Adipose tissue (tissue), 3 donors: ENCODE results near the gene SERTAD4. TPM values are rescaled to one million over a fixed set of nuclear protein-coding genes. Genes with fewer than 3 reads are reported as not detected.

Experiments
- H3K27ac ChIP-seq: one replicate; pipeline ENCODE4 v1.5.1; 2013; ENCODE audit warnings: low read depth, low read length
- WGBS, 3 donors: extraction: QIAGEN DNeasy Blood & Tissue Kit; methylation state at CpG; one replicate each; pipeline ENCODE4 v1.1.7; 2013; 5-methylcytosine and 5-hydroxymethylcytosine counted together
- polyA plus RNA-seq, 3 donors: library from polyadenylated mRNA; stranded (reverse); fragments of 200-250 nt; gene quantifications; one replicate each; pipeline ENCODE4 v1.2.3, GENCODE V29; 2013
- donor health status: healthy with polysubstance abuse.
- donor health status: Bipolar disorder and iron deficiency.
- donor health status: healthy.

The SERTAD4 gene
- polyA plus RNA-seq, 3 donors = 0.12 to 1.3 (median 0.67) TPM

DNA sequence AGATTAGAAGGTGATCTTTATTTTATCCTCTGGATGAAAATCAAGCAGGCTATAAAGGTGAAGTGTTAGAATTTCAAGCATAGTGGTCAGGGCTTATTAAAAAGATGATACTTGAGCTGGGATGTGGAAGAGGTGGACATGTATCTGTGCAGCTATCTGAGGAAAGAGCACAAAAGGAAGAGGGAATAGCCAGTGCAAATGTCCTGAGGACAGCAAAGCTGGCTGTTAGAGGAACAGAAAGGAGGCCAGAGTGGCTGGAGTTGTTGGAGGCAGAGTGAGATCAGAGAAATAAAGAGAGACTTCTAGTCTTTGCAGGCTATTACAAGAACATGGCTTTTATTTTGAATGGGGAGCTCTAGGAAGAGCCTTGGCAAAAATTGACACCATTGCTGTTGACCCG, 4.4 kb upstream of the SERTAD4 start:
- 50 to 78% (median 68%) methylated on average over 1 of the region's 1 CpG for WGBS, 3 donors
- no peak overlapping the region for H3K27ac ChIP-seq

DNA sequence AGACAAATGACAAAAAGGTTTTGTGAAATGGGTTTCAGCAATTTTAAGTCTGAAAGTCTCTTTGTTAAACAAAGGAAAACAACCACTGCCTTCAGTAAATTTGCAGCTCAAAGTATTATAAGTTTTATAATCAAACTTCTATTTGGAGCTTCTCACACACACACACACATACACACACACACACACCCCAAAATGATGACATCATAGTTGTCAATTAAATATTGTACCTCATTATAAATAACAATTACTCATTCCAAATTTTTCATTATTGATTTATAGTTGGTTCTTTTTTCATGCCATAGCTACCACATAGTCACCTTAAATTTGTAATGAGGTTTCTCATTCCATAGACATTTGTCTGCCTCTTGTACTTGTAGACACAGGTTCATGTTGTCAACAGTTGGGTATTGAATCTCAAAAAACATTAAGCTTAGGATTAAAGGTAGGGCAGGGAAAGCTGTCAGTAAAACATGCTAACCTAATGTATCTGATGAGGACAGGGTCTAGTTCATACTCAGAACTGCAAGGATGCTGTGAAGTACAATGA, 2.4 kb upstream of the SERTAD4 start:
- H3K27ac ChIP-seq = no peak overlapping the region

DNA sequence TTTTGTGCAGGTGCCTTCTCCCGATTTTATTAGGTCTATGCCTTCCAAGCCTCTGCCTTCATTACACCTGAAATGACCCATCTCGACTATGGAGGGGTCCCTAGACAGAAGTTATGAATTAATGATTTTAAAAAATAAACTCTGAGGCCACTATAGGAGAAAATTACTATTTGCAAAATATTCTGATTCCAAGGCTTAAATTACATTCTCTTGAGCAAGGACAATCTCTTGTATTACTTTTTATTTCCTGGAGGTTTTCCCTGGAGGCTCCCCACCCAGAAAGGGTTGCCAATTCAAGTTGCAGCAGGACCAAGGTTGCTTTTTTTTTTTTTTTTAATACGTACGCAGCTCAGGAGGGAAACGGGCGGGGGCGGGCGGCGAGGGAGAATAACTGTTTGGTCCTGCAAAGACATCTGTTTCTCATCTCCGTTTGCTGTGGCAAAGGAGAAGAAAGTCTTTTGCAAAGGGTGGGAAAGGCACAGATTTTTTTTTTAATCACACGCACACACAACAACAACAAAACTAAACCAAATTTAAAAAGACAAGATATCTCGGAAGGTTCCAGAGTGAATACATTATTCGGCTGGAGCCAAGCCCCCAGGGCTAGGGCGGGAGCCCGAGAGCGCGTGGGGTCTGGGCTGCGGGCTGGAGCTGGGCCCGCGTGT, 618 bp upstream of the SERTAD4 start:
- 2 to 5% (median 3%) methylated on average over 19 to 20 of the region's 20 CpGs for WGBS, 3 donors
- H3K27ac ChIP-seq = no peak overlapping the region

DNA sequence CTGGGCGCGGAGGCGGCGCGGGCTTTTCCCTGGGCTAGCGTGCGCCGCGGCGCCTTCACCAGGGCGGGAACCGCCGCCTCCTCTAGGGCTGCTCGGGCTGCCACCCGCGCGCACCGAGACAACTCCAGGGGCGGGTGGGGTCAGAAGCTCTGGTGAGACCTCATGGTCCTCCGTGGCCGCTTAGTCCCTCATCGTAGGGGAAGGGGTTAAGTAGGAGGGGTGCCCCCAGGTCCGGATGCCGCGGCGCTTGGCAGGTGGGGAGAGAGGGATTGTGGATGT, 559 bp downstream of the SERTAD4 start:
- no peak overlapping the region for H3K27ac ChIP-seq
- 0 to 1% (median 0%) methylated on average over 21 to 26 of the region's 26 CpGs for WGBS, 3 donors

DNA sequence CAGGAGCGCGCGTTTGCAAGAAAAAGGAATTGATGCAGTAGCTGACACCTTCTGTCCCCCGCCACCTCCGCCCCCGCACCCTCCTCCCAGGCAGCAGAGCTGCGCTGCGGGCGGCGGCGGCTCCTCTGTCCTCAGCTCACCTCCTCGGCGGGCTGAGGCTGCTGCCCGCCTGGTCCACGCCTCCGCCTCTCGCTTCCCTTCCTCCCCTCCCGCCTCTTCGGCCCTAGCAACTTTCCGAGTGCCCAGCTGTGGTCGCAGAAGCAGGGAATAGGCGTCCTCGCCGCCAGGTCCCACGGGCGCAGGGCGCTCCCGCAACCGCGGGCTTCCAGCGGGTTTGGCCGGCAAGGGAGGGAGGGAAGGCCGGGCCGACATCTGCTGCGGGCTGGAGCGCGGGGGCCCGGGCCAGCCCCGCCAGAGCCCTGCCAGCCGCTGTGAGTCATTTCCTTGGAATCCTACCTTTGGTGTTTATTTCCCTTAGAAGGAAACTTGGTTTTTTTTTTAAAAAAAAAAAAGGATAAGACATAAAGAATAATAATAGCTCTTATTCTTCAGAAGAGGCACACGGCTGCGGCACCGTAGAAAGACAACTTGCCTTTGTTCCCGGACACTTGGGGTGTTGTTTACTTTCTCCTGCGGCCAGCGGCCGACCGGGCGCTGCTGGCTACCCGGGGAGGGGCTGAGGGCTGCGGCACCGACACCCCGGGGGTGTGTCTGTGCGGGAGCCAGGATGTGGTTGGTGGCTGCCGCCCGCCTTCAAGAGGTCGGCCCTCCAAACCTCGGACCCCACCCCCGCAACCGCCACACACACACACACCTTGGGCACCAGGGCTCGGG, 1.1 kb downstream of the SERTAD4 start:
- WGBS, 3 donors = 4 to 5% (median 4%) methylated on average over 49 to 61 of the region's 61 CpGs
- H3K27ac ChIP-seq = no peak overlapping the region

DNA sequence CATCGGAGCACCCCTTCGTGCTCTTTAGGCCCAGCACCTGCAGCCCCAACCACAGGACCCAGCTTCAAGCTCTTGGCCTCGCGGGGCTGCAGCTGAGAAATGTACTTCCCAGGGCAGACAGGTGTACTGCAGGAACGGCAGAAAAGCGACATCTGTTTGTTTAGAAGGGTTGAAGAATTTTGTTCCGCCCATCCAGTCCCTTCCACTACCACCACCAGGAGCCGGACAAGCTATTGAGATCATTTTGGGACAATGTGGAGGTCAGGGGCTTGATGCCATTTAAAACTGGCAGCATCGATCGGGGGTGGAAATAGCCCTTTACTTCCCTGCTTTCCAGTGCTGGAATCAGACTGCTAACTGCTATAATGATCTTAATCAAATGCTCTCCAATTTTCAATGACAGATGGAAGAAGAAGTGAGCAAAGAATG, 1.7 kb downstream of the SERTAD4 start:
- WGBS, 3 donors = 30 to 49% (median 46%) methylated on average over 10 of the region's 10 CpGs
- H3K27ac ChIP-seq = no peak overlapping the region

DNA sequence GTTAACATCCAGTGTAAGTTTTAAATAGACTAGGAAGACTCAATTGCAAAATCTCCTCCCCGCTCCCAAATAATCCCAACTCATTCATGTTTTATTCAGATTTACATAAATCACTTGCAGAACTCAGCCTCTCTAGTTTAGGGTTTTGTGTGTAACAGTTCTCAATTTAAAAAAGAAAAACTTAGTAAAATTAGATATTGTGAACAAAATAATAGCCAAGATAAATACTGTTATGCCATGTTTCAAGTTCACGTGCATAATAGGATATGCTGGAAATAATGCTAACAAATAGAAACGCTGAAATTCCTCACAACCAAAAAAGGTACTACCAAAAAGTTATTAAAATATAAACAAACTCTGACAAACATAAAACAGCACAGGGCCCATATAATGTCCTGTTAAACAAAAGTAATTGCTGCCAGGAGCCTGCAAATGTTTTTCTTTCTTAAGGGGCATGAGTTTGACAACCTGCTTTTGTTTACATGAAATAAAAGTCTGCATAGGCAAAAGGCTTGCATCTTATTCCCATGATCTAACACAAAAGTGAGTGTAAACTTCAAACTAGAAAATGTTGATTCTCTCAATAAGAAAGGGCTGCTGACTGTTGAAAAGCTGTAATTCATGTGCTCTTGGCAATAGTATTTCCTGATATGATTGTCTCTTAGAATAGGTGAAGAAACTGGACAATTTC, 2.9 kb downstream of the SERTAD4 start:
- H3K27ac ChIP-seq = no peak overlapping the region
- WGBS, 3 donors = 80 to 88% (median 87%) methylated on average over 3 of the region's 3 CpGs

DNA sequence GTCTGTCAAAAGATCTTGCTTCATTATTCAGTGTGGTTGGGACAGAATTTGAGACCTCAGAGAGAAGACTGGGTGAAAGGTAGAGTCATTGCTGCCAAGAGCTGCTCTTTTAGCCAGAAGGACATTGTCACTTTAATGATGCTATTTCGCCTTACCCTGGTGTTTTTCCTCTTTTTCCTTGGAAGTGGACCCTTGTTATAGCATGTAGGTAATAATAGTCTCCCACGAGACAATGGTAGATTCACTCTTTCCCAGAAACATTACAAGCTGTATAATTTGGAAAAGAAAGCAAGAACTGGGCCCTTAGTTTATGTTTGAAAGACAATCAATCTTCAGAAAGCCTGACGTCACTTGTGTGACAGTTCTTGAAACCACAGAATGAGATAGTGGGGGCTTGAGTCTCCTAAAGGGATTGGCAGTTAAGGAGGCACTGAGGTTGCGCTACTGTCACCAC, 3.8 kb downstream of the SERTAD4 start:
- 62 to 72% (median 68%) methylated on average over 4 of the region's 4 CpGs for WGBS, 3 donors
- no peak overlapping the region for H3K27ac ChIP-seq

DNA sequence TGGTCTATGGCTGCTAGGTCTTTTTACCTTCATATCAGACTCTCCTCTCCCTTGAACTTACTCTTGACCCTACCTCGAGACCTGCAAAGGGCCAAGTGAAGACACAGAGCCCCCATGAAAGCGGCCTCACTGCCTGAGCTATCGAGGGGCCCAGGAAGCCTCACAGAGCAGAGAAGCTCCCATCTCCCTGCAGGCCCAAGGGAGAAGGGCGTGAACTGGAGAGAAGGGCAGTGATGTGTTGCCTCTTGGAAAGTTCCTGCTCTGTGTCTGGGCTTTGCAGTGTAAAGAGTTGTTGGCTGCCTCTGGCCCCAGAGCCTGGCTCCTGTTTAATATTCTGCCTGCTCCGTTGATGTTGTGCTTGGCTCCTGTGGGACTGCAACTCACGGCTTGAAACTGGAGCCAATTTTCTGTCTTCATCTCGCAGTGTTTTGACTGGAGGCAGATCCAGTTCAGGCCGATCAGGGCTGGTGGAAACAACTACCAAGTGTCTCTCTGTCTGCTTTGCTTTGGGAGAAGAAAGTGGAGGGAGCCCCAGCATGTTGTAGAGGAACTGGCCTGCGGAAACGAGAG, 4.3 kb downstream of the SERTAD4 start:
- WGBS, 3 donors = 29 to 41% (median 36%) methylated on average over 10 of the region's 10 CpGs

DNA sequence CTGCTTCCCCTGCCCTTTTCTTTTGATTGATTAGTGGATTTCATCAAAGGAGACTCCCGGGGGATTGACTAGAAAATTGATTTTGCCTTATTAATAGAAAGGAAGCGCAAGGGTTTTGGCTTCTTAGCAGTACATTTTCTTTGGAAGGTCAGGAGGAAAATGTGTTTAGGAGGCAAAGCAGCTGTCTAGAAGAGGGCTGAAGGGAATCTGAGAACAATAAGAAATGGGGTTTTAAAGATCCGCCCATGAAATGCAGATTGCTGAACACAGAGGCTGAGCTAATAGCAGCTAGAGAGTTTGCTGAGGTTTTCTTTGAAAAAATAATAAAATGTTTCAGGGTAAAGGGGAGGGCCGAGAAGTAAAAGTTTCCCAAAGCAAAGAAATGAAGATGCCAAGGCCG, 4.9 kb downstream of the SERTAD4 start:
- 35 to 59% (median 41%) methylated on average over 5 of the region's 5 CpGs for WGBS, 3 donors
- H3K27ac ChIP-seq = no peak overlapping the region

More for the DNA sequence above, 4.3 kb downstream of the SERTAD4 start:
- H3K27ac ChIP-seq = no peak overlapping the region

DNA sequence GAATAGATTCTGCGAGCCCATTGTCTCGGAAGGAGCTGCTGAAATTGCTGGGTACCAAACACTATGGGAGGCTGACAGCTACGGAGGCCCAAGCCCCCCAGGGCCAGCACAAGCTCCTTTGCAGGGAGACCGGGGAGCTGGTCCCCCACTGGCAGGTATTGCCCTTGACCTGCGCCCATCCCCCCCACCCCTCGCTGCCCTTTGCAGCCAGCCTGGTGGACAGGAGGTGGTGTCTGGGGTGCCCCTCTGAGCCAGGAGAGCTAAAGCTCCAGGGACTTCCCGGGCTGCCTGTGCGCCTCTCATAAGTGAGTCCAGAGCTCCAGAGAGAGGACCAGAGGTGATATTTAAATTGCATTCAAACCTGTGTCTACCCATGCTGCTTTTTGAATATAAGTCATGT, 5.4 kb downstream of the SERTAD4 start:
- no peak overlapping the region for H3K27ac ChIP-seq

DNA sequence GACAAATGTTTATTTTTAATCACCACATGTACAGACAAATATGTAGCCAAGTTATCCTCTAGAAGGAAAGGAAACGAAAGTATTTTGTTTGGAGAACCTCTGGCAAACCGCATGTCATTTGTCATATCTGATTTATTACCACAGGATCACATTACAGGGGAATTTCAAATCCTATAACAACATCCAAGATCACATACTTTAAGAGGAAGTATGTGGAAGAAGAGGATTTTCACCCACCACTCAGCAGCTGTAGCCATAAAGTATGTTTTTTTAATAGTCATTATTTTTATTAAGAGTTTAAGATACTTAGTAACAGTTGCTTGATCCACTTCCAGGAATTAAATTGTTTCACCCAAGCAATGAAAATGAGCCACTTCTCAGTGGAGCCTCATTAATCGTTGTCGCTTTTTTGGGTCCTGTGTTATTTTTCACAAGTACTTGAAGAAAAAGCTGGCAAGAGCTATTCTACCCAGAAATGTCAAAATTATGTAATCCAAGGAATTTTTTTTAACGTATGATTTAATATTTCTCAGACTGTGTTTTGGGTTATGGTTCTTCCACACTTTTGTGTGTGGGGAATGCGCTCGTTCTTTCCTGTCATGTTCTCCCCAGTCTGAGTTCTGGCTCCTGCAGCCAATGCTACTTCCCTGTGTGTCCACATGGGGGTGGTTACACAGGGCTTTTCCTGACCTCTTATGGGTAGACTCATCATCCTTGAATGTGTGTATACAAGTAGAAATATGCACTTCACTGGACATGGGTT, 6.9 kb downstream of the SERTAD4 start:
- H3K27ac ChIP-seq = no peak overlapping the region
- 48 to 53% (median 52%) methylated on average over 7 of the region's 7 CpGs for WGBS, 3 donors

More for the DNA sequence above, 5.4 kb downstream of the SERTAD4 start:
- WGBS, 3 donors = 71 to 79% (median 75%) methylated on average over 8 of the region's 8 CpGs

DNA sequence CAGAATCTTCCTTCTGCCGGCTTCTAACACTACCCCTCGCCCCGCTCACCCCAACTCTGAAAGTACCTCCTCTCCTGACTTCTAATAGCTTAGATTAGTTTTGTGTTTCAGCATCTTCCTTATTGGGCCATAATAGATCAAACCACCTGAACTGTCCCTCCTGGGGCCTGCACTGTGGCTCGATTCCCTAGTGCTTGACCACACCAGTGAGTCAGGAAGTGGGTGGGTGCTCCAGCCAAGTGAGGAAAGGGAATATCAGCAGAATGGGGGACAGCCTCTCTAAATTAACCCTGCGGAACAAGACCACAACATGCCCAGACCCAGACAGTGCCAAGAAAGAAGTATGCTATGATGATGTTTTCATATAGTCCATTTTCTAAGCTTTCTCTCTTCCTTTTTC, 8.5 kb downstream of the SERTAD4 start:
- H3K27ac ChIP-seq = no peak overlapping the region
- WGBS, 3 donors = 86 to 94% (median 90%) methylated on average over 5 of the region's 5 CpGs

DNA sequence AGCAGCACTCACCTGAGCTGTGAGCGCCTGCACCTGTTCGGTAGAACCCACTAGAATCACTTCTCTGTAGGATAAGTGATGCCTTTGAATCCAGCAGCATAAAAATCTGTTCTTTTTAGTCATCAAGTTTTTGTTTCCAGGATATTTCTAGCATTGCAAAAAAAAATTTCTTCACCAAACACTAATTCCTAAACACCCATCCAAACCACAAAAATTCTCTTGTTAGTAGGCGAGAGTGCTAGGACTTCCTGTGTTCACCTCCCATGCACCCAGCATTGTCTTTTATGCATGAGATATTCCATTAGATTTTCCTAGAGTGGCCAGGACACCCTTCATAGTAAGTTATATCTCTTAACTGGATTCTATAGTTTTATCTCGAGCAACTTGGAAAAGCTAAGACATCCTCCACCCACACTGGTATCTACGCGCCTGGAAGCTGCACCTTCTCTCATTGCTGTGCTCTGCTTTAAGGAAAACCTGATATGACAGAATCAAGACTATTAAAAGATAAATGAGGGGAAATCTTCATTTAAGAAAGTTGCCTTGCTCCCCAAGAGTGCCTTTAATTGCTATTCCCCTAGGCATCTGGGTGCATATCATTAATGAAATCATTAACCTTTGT, 12.3 kb downstream of the SERTAD4 start:
- WGBS, 3 donors = 82 to 90% (median 89%) methylated on average over 6 of the region's 6 CpGs
- H3K27ac ChIP-seq = no peak overlapping the region

DNA sequence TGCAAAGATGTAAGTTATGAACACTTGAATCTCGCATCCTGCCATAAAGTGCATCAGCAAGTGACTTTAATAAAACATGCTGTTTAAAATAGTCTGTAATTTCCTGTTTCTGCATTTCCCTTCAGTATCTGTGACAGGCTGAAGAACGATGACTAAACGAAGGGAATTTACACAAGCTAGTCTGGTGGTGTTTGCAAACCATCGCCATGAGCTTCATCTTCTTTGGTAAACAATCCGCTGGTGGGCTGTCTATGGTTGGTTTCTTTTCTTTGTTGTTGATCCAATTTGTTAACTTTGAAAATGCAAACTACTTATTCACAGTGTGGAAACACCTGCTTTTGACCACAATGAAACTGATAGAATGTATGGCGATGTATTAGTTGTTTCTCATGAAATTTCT, 13.9 kb downstream of the SERTAD4 start:
- H3K27ac ChIP-seq = no peak overlapping the region
- WGBS, 3 donors = 43 to 56% (median 47%) methylated on average over 6 of the region's 6 CpGs

DNA sequence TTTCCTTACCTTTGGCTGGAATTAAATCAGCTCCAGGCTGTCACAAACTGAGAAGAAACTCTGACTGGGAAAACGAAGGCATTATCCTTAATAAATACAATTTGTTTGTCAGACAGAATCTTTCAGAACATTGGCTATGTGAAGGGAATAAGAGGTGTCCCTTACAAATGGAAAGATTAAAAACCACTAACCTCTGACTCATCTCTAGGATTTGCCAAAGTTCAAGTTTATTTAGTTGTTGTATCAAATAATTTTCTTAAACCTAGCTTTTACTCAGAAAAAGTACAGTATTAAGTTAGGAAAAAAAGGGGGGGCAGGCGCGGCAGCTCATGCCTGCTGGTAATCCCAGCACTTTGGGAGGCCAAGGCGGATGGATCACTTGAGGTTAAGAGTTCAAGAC, 15.7 kb downstream of the SERTAD4 start:
- WGBS, 3 donors = 83 to 93% (median 89%) methylated on average over 4 of the region's 4 CpGs
- no peak overlapping the region for H3K27ac ChIP-seq

DNA sequence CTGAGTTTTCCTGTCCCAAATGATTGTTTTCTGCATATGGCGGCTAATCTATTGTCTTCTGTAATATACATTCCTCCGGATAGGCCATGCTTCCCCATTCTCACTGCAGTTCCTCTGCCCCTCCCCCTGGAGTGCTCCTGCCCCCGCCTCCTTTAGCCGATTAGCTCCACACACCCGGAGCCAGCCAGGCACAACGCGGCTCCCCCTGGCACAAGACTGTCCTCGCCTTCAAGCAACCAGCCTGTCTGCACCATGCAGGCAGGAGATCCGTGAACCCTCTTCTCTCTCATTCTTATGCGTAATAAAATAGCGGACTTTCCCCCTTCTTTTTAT, 18.0 kb downstream of the SERTAD4 start:
- WGBS, 3 donors = 16 to 29% (median 18%) methylated on average over 11 of the region's 11 CpGs

More for the DNA sequence above, 18.0 kb downstream of the SERTAD4 start:
- no peak overlapping the region for H3K27ac ChIP-seq
